ENCODE results near the gene NADK2.
A peak's percentile ranks its signal among the peaks of the same experiment; 100 is the strongest.
"Not testable (repeated sequence)": the region's sequence is repeated elsewhere in the genome, so short reads cannot be mapped to it uniquely, and the experiment has no call there.

Gene NADK2, protein sequence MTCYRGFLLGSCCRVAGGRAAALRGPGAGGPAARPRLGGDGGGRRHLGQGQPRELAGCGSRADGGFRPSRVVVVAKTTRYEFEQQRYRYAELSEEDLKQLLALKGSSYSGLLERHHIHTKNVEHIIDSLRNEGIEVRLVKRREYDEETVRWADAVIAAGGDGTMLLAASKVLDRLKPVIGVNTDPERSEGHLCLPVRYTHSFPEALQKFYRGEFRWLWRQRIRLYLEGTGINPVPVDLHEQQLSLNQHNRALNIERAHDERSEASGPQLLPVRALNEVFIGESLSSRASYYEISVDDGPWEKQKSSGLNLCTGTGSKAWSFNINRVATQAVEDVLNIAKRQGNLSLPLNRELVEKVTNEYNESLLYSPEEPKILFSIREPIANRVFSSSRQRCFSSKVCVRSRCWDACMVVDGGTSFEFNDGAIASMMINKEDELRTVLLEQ

GRCh38 chr5:36241631-36242533 is at the start of gene NADK2:
TSS of gene NADK2 (minus strand) at chr5:36241925. CDS start at chr5:36241798, 127 bp downstream.
- peak; percentile 94 for DNase-seq (ENCODE audit: low spot score)

DNA sequence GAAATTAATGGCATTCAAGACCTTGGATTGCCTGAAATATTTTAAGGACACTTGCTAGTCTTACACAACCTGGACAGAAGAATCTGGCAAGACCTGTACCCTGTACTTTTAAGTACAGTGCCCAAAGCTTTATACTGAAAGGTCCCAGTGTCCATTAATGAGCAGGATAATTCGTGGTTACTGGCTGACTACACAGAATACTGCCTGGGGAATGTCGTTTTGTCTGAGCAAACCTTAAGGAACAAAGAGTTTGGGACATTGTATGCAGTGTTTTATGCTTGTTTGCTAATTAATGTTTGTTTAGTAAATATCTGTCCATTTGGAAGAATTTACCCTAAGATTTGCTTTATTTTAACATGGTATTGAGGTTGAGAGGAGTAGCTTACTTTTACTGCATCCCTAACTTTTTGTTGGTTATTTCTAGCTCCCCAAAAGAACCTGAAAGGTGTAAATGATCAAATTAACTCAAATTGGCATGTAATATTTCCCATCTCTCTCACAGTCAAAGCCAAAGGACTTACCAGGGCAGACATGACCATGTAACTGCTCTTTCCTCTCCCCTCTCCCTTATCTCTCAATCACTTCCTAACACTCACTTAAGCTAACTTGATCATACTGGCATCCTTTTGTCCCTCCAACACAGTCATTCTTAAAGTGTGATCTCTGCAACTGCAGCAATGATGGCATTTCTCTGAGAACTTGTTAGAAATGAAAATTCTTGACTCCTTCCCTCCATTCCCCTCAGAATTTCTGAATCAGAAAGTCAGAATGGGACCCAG is 44.3 kb upstream of the NADK2 start:
- no peak for DNase-seq (ENCODE audit: low spot score)

DNA sequence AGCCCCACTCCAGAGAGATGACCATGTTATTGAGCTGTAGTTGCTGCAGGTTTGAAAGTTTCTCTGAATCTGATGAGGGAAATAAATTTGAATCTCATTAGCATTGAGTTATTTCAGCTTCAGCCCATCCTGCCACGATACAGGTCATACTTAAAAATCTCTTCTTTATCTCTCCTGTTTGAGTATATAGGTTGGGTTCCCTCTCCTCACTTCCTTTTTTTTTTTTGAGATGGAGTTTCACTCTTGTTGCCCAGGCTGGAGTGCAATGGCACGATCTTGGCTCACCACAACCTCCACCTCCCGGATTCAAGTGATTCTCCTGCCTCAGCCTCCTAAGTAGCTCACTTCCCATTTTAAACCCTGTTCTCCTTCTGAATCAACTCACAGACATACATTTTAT is 42.0 kb upstream of the NADK2 start:
- DNase-seq (ENCODE audit: low spot score): not testable (repeated sequence)

GRCh38 chr5:36281626-36282025 is 39.9 kb upstream of the NADK2 start:
- DNase-seq (ENCODE audit: low spot score): no peak

- no peak for DNase-seq (ENCODE audit: low spot score)
Observed at GRCh38 chr5:36279054-36279698, 37.5 kb upstream of the NADK2 start.

GRCh38 chr5:36277521-36278176 is 35.9 kb upstream of the NADK2 start:
- DNase-seq (ENCODE audit: low spot score): no peak

GRCh38 chr5:36276864-36277263 is 35.1 kb upstream of the NADK2 start:
- no peak for DNase-seq (ENCODE audit: low spot score)

DNA sequence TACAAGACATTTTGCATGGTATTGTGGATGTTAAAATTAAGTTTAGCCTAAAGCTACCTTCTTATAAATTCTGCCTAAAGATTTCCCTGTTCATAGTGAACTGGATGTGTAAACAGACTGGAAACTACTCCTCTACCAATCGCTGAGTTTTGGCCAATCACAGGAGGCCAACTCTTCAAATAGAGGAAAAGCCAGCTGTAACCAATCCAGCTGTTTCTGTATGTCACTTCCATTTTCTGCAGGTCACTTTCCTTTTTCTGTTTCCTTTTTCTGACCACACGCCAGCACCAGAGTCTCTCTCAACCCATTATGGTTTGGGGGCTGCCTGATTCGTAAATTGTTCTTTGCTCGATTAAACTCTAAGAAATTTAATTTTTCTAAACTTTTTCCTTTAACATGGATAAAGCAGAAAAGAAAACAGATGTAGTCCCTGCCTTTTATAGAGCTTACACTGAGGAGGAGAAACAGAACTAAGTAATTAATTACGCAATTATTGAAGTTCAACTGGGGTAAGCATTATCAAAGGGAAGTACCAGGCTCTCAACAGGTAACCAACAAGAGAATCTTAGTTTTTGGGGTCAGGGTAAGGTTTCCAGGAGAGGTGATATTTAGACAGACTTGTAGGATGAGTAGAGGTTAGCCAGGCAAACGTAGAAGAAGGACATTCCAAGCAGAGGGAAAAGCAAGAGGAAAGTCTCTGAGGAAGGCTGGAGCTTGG is 32.2 kb upstream of the NADK2 start:
- DNase-seq (ENCODE audit: low spot score): no peak

GRCh38 chr5:36272136-36272690 is 30.5 kb upstream of the NADK2 start:
- no peak for DNase-seq (ENCODE audit: low spot score)

DNA sequence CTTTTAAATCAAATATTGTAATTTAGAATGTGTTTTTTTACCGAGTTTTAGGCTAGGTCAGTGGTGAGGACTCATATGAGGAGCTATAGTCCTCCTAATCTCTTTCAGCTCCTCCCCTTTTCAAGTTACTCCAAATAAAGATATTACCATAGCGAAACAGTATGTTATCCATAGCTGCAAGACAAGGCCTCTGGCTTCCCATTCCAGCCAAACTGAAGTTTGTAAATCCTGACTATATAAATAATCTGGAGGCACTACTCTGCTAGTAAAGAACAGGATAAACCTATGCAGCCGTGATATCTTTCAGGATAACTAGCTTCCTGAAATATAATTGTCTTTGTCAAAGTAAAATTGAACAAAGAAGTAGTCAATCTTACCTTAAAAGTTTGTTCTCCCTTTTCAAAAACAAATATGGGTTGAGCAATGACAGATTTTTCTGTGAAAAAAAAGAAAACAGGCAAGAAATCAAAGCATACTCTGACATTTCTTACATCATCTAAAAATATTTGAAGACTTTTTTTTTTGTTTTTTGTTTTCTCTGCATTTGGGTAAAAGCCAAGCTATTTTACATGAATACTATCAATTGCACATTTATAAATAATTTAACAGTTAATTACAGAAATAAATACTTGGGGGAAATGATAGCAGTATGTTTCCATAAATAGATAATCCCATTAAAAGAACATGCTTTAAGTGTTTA is 29.3 kb upstream of the NADK2 start:
- DNase-seq (ENCODE audit: low spot score): no peak

- DNase-seq (ENCODE audit: low spot score): no peak
Observed at GRCh38 chr5:36270175-36270574, 28.4 kb upstream of the NADK2 start.

- no peak for DNase-seq (ENCODE audit: low spot score)
Observed at GRCh38 chr5:36269478-36269877, 27.8 kb upstream of the NADK2 start.

- no peak for DNase-seq (ENCODE audit: low spot score)
Observed at GRCh38 chr5:36267905-36268304, 26.2 kb upstream of the NADK2 start.

DNA sequence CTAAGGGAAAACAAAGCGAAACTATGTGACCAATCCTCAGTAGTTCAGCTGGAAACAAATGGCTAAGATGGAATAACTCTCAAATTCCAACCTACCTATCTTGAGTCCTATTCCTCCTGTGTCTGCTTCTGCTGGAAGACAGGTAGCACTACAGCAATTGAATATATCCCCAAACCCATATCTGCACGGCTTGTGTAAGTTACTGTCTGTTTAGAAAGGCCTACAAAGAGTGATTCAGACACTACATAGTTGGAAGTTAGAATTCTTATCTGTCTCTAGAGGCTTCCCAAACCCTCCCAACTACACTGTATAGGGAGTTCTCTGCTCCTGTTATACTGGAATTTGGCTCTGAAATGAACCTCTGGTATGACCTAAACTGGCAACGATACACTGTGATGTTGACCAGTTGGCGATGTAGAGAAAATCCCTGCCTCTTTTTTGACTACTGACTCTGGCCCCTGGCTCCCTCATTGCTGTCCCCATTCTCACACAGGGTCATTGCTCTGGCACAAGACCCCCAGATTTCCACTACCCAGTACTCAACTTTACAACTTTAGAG is 22.6 kb upstream of the NADK2 start:
- DNase-seq (ENCODE audit: low spot score): no peak

GRCh38 chr5:36261186-36261585 is 19.5 kb upstream of the NADK2 start:
- no peak for DNase-seq (ENCODE audit: low spot score)

DNA sequence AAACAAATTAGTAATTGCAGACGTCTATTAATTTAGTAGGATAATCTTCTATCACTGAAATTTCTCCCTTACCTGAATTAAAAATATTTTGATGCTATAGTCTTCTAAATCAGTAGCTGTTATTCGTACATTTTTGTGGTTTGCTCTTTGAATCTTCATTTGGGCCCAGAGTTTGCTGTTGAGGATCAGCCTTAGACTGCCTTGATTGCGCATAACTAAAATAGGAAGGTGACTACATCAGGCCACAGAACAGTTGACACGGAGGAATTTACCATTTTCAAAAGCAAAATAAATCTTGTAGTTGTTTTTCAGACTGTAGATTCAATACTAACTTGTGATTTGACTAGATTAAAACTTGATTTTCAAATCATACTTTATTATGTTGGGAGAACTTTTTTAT is 11.8 kb upstream of the NADK2 start:
- no peak for DNase-seq (ENCODE audit: low spot score)

- no peak for DNase-seq (ENCODE audit: low spot score)
Observed at GRCh38 chr5:36252722-36253365, 11.1 kb upstream of the NADK2 start.

GRCh38 chr5:36251218-36251617 is 9.5 kb upstream of the NADK2 start:
- DNase-seq (ENCODE audit: low spot score): no peak

GRCh38 chr5:36250427-36250826 is 8.7 kb upstream of the NADK2 start:
- DNase-seq (ENCODE audit: low spot score): no peak
